Tibial nerve (tissue), 4 donors: ENCODE results near the gene GNAI2. TPM values are rescaled to one million over a fixed set of nuclear protein-coding genes. Genes with fewer than 3 reads are reported as not detected.
"Not testable (repeated sequence)": the region's sequence is repeated elsewhere in the genome, so short reads cannot be mapped to it uniquely, and the experiment has no call there.

Experiments used
- DNase-seq, 2 donors: peaks; one replicate each; pipeline ENCODE4 v3.0.0-alpha.2; 2019; ENCODE audit warnings: low spot score in 2 of 2
- H3K27ac ChIP-seq, 4 donors: fragments of 200-600 bp; sonication (generic) in 3 of 4; one replicate each; pipeline ENCODE4 v1.5.1; 2017 to 2019; ENCODE audit warnings: mild to moderate bottlenecking in 1 of 4
- H3K27me3 ChIP-seq, 2 donors: fragments of 200-600 bp; sonication (generic) in 1 of 2; one replicate each; pipeline versions ENCODE4 v1.5.1 to v1.6.0; 2017 to 2019
- H3K36me3 ChIP-seq, 3 donors: fragments of 200-600 bp; sonication (generic); one replicate each; pipeline ENCODE4 v1.5.1; 2018 to 2019
- H3K4me1 ChIP-seq, 4 donors: fragments of 200-600 bp; sonication (generic) in 3 of 4; one replicate each; pipeline ENCODE4 v1.5.1; 2017 to 2019
- H3K4me3 ChIP-seq, 4 donors: fragments of 200-600 bp; sonication (generic) in 3 of 4; one replicate each; pipeline ENCODE4 v1.5.1; 2017 to 2019; ENCODE audit warnings: mild to moderate bottlenecking in 1 of 4, moderate library complexity in 1 of 4
- H3K9me3 ChIP-seq, 4 donors: fragments of 200-600 bp; sonication (generic) in 3 of 4; one replicate each; pipeline ENCODE4 v1.5.1; 2017 to 2019
- CTCF ChIP-seq, 5 experiments: fragments of 200-600 bp in 3 of 5; fragments of 450-650 bp in 2 of 5; sonication (generic) in 3 of 5; IDR thresholded peaks; one replicate each; pipeline ENCODE4 v1.5.1; 2016 to 2019; ENCODE audit warnings: antibody characterized with exemption in 5 of 5, mild to moderate bottlenecking in 3 of 5, moderate library complexity in 2 of 5
- EP300 ChIP-seq, 2 donors: sonication (generic); formaldehyde crosslinking; IDR thresholded peaks; one replicate each; pipeline ENCODE4 v1.6.1; 2017; ENCODE audit warnings: antibody characterized with exemption in 2 of 2, mild to moderate bottlenecking in 1 of 2
- POLR2A ChIP-seq, 2 donors: fragments of 450-650 bp; IDR thresholded peaks; one replicate each; pipeline ENCODE4 v1.6.1; 2017; ENCODE audit warnings: antibody characterized with exemption in 2 of 2, mild to moderate bottlenecking in 2 of 2, moderate library complexity in 2 of 2
- WGBS, 2 donors: methylation state at CpG; one replicate each; pipeline ENCODE4 v1.1.5; 2018; 5-methylcytosine and 5-hydroxymethylcytosine counted together
- total RNA-seq, 4 donors: library from RNA; depleted of rRNA; stranded (reverse); fragments of >200 nt; gene quantifications; one replicate each; pipeline ENCODE4 v1.1.0, GENCODE V29; 2016

Gene GNAI2
- total RNA-seq, 4 donors from 2014 or later, result 201 to 265 (median 243) TPM

- no peak for TF ChIP-seq EP300 (IDR thresholded peaks at IDR 0.05)
- TF ChIP-seq CTCF (IDR thresholded peaks at IDR 0.05), result no peak
- no peak for TF ChIP-seq POLR2A (IDR thresholded peaks at IDR 0.05)
- Histone ChIP-seq H3K9me3 (no peaks in the 10 kb centered on the region), H3K27me3 (no peaks in the 10 kb centered on the region), H3K4me1 (peaks cover 0 to 99% (median 97%) of the 10 kb centered on the region in 4 donors), H3K4me3 (peak overlapping the region in 1 of 4 donors; percentile 9), H3K36me3 (peaks cover 0 to 21% (median 0%) of the 10 kb centered on the region in 3 donors), H3K27ac (peak overlapping the region; percentile 58 to 96 (median 80))
- 43 to 65% methylated on average over 4 of the region's 4 CpGs for WGBS, 2 donors
- no peak for DNase-seq
These were observed 7.5 kb downstream of the GNAI2 start for GRCh38 chr3:50243543-50243895.

GRCh38 chr3:50244813-50245212, 8.8 kb downstream of the GNAI2 start:
- not testable (repeated sequence) for H3K27me3 ChIP-seq, H3K9me3 ChIP-seq, DNase-seq, H3K4me3 ChIP-seq
- 62 to 79% methylated on average over 6 of the region's 6 CpGs for WGBS, 2 donors
- peaks cover 0 to 99% (median 97%) of the 10 kb centered on the region in 4 donors for H3K4me1 ChIP-seq
- H3K36me3 ChIP-seq, result peaks cover 0 to 14% (median 0%) of the 10 kb centered on the region in 3 donors
- peak overlapping the region in 3 of 4 donors; percentile 84 to 96 (median 86) for H3K27ac ChIP-seq

GRCh38 chr3:50245251-50245745, 9.3 kb downstream of the GNAI2 start:
- DNase-seq, result no peak
- no peaks in the 10 kb centered on the region for H3K27me3 ChIP-seq
- peaks cover 0 to 10% (median 0%) of the 10 kb centered on the region in 3 donors for H3K36me3 ChIP-seq
- peaks cover 0 to 99% (median 97%) of the 10 kb centered on the region in 4 donors for H3K4me1 ChIP-seq
- no peaks in the 10 kb centered on the region for H3K9me3 ChIP-seq
- peak overlapping the region; percentile 73 to 96 (median 85) for H3K27ac ChIP-seq
- 66 to 80% methylated on average over 12 to 15 of the region's 16 CpGs for WGBS, 2 donors
- TF ChIP-seq EP300 (IDR thresholded peaks at IDR 0.05) (no peak), POLR2A (IDR thresholded peaks at IDR 0.05) (no peak), CTCF (IDR thresholded peaks at IDR 0.05) (no peak)
- peak overlapping the region in 1 of 4 donors; percentile 42 for H3K4me3 ChIP-seq

- H3K4me1 ChIP-seq, result peaks cover 0 to 99% (median 97%) of the 10 kb centered on the region in 4 donors
- no peaks in the 10 kb centered on the region for H3K27me3 ChIP-seq
- peaks cover 0 to 12% (median 0%) of the 10 kb centered on the region in 3 donors for H3K36me3 ChIP-seq
- peak; percentile 92 to 96 for DNase-seq
- WGBS, 2 donors, result 2 to 5% methylated on average over 18 to 23 of the region's 25 CpGs
- no peaks in the 10 kb centered on the region for H3K9me3 ChIP-seq
- TF ChIP-seq EP300 (IDR thresholded peaks at IDR 0.05) (peak; percentile 40 to 48), CTCF (IDR thresholded peaks at IDR 0.05) (peak; percentile 98 to 99 (median 98)), POLR2A (IDR thresholded peaks at IDR 0.05) (no peak)
- peak overlapping the region; percentile 12 to 52 (median 34) for H3K4me3 ChIP-seq
- H3K27ac ChIP-seq, result peak overlapping the region; percentile 73 to 96 (median 85)
These were observed 10.0 kb downstream of the GNAI2 start for GRCh38 chr3:50245831-50246516.

GRCh38 chr3:50246517-50246954, 10.5 kb downstream of the GNAI2 start:
- H3K27me3 ChIP-seq, result no peaks in the 10 kb centered on the region
- H3K4me1 ChIP-seq, result peaks cover 0 to 99% (median 97%) of the 10 kb centered on the region in 4 donors
- peak overlapping the region in 3 of 4 donors; percentile 27 to 52 (median 42) for H3K4me3 ChIP-seq
- WGBS, 2 donors, result 12 to 17% methylated on average over 9 to 10 of the region's 10 CpGs
- no peak for DNase-seq
- peaks cover 0 to 18% (median 0%) of the 10 kb centered on the region in 3 donors for H3K36me3 ChIP-seq
- H3K9me3 ChIP-seq, result no peaks in the 10 kb centered on the region
- peak overlapping the region; percentile 73 to 96 (median 85) for H3K27ac ChIP-seq
- TF ChIP-seq CTCF (IDR thresholded peaks at IDR 0.05), result peak in 1 of 5 experiments; percentile 12
- no peak for TF ChIP-seq POLR2A (IDR thresholded peaks at IDR 0.05)
